Spleen (tissue), 11 donors: ENCODE measurements around the gene PAMR1. TPM values are rescaled to one million over a fixed set of nuclear protein-coding genes. Genes with fewer than 3 reads are reported as not detected.

Source experiments
- DNase-seq: peaks from one replicate; pipeline ENCODE4 v3.0.0-alpha.2; 2020
- H3K27ac ChIP-seq, 8 donors: fragments of 200-600 bp; sonication (generic) in 7 of 8; 1 replicate in 4 of 8; 2 replicates in 4 of 8; pipeline versions ENCODE4 v1.5.0 to v1.8.0; 2016 to 2021; ENCODE audit warnings: inconsistent platforms in 4 of 8, mild to moderate bottlenecking in 4 of 8, moderate library complexity in 1 of 8
- H3K27me3 ChIP-seq, 7 donors: fragments of 200-600 bp; sonication (generic) in 6 of 7; replicated peaks in 1 of 7; 1 replicate in 4 of 7; 2 replicates in 3 of 7; pipeline versions ENCODE4 v1.5.0 to v1.8.0; 2016 to 2021; ENCODE audit warnings: inconsistent platforms in 3 of 7, mild to moderate bottlenecking in 1 of 7
- H3K36me3 ChIP-seq, 6 donors: fragments of 200-600 bp; sonication (generic) in 5 of 6; 1 replicate in 4 of 6; 2 replicates in 2 of 6; pipeline versions ENCODE4 v1.5.0 to v1.8.0; 2016 to 2021; ENCODE audit warnings: inconsistent platforms in 2 of 6
- H3K4me1 ChIP-seq, 6 donors: fragments of 200-600 bp; sonication (generic) in 5 of 6; 1 replicate in 3 of 6; 2 replicates in 3 of 6; pipeline versions ENCODE4 v1.5.0 to v1.8.0; 2016 to 2021; ENCODE audit warnings: inconsistent platforms in 3 of 6
- H3K4me3 ChIP-seq, 8 donors: fragments of 200-600 bp; sonication (generic) in 7 of 8; 1 replicate in 4 of 8; 2 replicates in 4 of 8; pipeline versions ENCODE4 v1.5.0 to v1.8.0; 2016 to 2021; ENCODE audit warnings: inconsistent platforms in 4 of 8, mild to moderate bottlenecking in 4 of 8, moderate library complexity in 2 of 8
- H3K9me3 ChIP-seq, 8 donors: fragments of 200-600 bp; sonication (generic) in 7 of 8; 1 replicate in 4 of 8; 2 replicates in 4 of 8; pipeline versions ENCODE4 v1.5.0 to v1.8.0; 2016 to 2021; ENCODE audit warnings: inconsistent platforms in 4 of 8
- CTCF ChIP-seq, 11 experiments: fragments of 200-600 bp in 7 of 11; fragments of 450-650 bp in 4 of 11; sonication (generic) in 4 of 11; IDR thresholded peaks in 8 of 11; conservative IDR thresholded peaks in 3 of 11; 1 replicate in 7 of 11; 2 replicates in 4 of 11; pipeline versions ENCODE4 v1.4.0 to v1.8.0; 2016 to 2021; ENCODE audit warnings: antibody characterized with exemption in 11 of 11, inconsistent platforms in 4 of 11, mild to moderate bottlenecking in 1 of 11
- POLR2A ChIP-seq, 3 donors: fragments of 450-650 bp; IDR thresholded peaks; one replicate each; pipeline ENCODE4 v1.5.1; 2017; ENCODE audit warnings: antibody characterized with exemption in 3 of 3, mild to moderate bottlenecking in 1 of 3
- POLR2AphosphoS5 ChIP-seq, 3 donors: sonication (generic); formaldehyde crosslinking; IDR thresholded peaks; one replicate each; pipeline ENCODE4 v1.5.1; 2017; ENCODE audit warnings: antibody characterized with exemption in 3 of 3
- WGBS, 5 donors: extraction: QIAGEN DNeasy Blood & Tissue Kit in 3 of 5; methylation state at CpG; one replicate each; pipeline versions ENCODE4 v1.1.5 to v1.1.7; 2013 to 2018; 5-methylcytosine and 5-hydroxymethylcytosine counted together
- intact Hi-C: fragments of 100-400 bp; cut with DNase I; formaldehyde crosslinking; loops from one replicate; pipeline ENCODE4 v1.15.0; 2023; ENCODE audit warnings: low total_unique reads
- polyA plus RNA-seq, 3 donors: library from polyadenylated mRNA; stranded (reverse); fragments of 200-250 nt; gene quantifications; one replicate each; pipeline ENCODE4 v1.2.1, GENCODE V29; 2013
- total RNA-seq, 7 donors: library from RNA; depleted of rRNA in 3 of 7; stranded (reverse); fragments of >200 nt in 3 of 7; fragmentation: NEBNext Ultra II Directional in 4 of 7; extraction: Animal tissue kit (Norgen Biotek cat#: 25700) in 4 of 7; gene quantifications; one replicate each; pipeline versions ENCODE4 v1.1.0 to v1.2.1, GENCODE V29; 2016 to 2021
- donor health status: healthy with polysubstance abuse.
- donor health status: DM: no; HTN: no; CAD: no; lungs with moderate emphysema.
- donor health status: DM: no; HTN: no; CAD: no.
- donor health status: Bipolar disorder and iron deficiency.
- donor health status: healthy.
- donor health status: DM: no; HTN: no; CAD: no.
- donor health status: DM: yes; HTN: yes; CAD: no.

The PAMR1 gene
- total and polyA plus RNA-seq, 10 donors: 1.3 to 23.6 (median 5.1) TPM

- no peak overlapping the region for H3K4me3 ChIP-seq
- H3K27me3 ChIP-seq: peaks cover 0 to 57% (median 12%) of the 10 kb centered on the region in 7 donors
- H3K36me3 ChIP-seq: no peaks in the 10 kb centered on the region
- intact Hi-C loops: no loop called here
- DNase-seq: no peak
- no peaks in the 10 kb centered on the region for H3K9me3 ChIP-seq
- no peak for TF ChIP-seq CTCF (IDR thresholded peaks at IDR 0.05 in 8 of 11, conservative IDR thresholded peaks at IDR 0.05 in 3 of 11)
- TF ChIP-seq POLR2AphosphoS5 (IDR thresholded peaks at IDR 0.05): no peak
- no peak for TF ChIP-seq POLR2A (IDR thresholded peaks at IDR 0.05)
- no peak overlapping the region for H3K27ac ChIP-seq
- WGBS, 5 donors: 59 to 81% (median 69%) methylated on average over 1 of the region's 1 CpG
- peaks cover 0 to under 1% (median 0%) of the 10 kb centered on the region in 6 donors for H3K4me1 ChIP-seq
Observed at GRCh38 chr11:35520376-35520775, 5.0 kb downstream of the PAMR1 start.

DNA sequence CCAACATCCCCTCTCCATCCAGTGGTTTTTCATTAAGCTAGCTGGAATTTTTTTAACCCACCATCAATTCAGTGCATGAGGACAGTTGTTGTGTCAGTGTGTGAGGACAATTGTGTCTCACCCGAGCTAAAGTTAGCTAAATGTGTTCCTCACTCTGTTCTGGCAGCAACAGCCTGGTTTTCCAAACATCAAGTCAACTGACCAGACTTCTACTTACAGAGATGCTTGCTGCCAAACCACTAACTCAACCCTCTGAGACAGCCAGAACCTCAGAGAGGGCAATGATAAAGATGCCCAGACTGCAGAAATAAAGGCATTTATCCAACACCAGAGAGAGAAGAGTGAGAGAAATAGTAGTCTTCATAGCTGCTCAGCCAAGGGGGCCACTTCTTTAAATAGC lies 6.7 kb downstream of the PAMR1 start:
- H3K27me3 ChIP-seq: peaks cover 0 to 48% (median 3%) of the 10 kb centered on the region in 7 donors
- TF ChIP-seq POLR2A (IDR thresholded peaks at IDR 0.05) (no peak), POLR2AphosphoS5 (IDR thresholded peaks at IDR 0.05) (no peak), CTCF (IDR thresholded peaks at IDR 0.05 in 8 of 11, conservative IDR thresholded peaks at IDR 0.05 in 3 of 11) (no peak)
- DNase-seq: no peak
- H3K36me3 ChIP-seq: no peaks in the 10 kb centered on the region
- no peaks in the 10 kb centered on the region for H3K4me1 ChIP-seq
- no peak overlapping the region for H3K4me3 ChIP-seq
- H3K27ac ChIP-seq: no peak overlapping the region
- WGBS, 5 donors: 43 to 71% (median 59%) methylated on average over 1 of the region's 1 CpG
- intact Hi-C loops: no loop called here
- no peaks in the 10 kb centered on the region for H3K9me3 ChIP-seq

DNA sequence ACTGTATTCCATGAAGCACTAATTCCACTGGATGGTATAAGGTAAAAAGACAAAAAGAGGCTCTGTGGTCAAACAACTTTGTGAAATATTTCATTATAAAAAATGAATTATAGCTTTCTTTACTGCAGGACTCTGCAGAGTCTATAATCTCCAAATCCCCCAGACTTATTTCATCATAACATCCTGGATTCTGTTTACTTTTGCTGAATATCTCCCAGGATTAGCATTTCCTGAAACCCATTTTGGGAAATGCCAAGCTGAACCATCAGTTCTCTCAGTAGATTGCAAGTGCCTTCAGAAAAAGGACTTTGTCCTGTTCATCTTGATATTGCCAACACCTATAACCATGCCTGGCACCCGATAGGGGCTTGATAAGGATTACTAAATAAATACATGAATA lies 7.9 kb downstream of the PAMR1 start:
- Histone ChIP-seq H3K4me1 (no peaks in the 10 kb centered on the region), H3K36me3 (no peaks in the 10 kb centered on the region), H3K27ac (no peak overlapping the region), H3K9me3 (no peaks in the 10 kb centered on the region), H3K27me3 (peaks cover 0 to 41% (median 0%) of the 10 kb centered on the region in 7 donors), H3K4me3 (no peak overlapping the region)
- TF ChIP-seq POLR2AphosphoS5 (IDR thresholded peaks at IDR 0.05): no peak
- no peak for TF ChIP-seq POLR2A (IDR thresholded peaks at IDR 0.05)
- TF ChIP-seq CTCF (IDR thresholded peaks at IDR 0.05 in 8 of 11, conservative IDR thresholded peaks at IDR 0.05 in 3 of 11): no peak
- DNase-seq: no peak
- 79 to 88% (median 82%) methylated on average over 1 of the region's 1 CpG for WGBS, 5 donors
- intact Hi-C loops: no loop called here

DNA sequence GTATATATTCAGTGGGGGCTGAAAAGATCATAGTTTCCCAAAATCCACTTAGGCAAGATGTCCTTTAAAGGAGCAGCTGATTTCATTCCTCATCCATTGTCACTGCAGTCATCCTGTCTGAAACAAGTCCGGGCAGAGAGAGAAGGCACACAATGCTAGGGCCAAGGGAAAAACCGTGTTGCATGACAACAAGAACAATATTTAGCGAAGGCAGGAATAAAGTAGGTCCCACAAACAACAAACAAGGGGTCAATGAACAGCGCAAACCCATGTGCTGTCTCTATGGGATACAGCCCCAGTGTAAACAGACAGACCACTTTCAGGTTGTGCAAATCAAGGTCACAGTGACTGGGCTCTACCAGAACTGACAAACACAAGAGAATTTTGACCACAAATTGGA lies 9.0 kb downstream of the PAMR1 start:
- intact Hi-C loops: no loop called here
- Histone ChIP-seq H3K36me3 (no peaks in the 10 kb centered on the region), H3K4me3 (no peak overlapping the region), H3K27ac (no peak overlapping the region), H3K4me1 (no peaks in the 10 kb centered on the region), H3K9me3 (no peaks in the 10 kb centered on the region), H3K27me3 (peaks cover 0 to 37% (median 0%) of the 10 kb centered on the region in 7 donors)
- WGBS, 5 donors: 58 to 78% (median 66%) methylated on average over 4 of the region's 4 CpGs
- TF ChIP-seq POLR2AphosphoS5 (IDR thresholded peaks at IDR 0.05) (no peak), CTCF (IDR thresholded peaks at IDR 0.05 in 8 of 11, conservative IDR thresholded peaks at IDR 0.05 in 3 of 11) (no peak), POLR2A (IDR thresholded peaks at IDR 0.05) (no peak)
- no peak for DNase-seq
